Adrenal gland (tissue), 12 donors: ENCODE results near the gene PRR33. TPM values are rescaled to one million over a fixed set of nuclear protein-coding genes. Genes with fewer than 3 reads are reported as not detected.

Experiments used
- DNase-seq, 7 donors: peaks; one replicate each; pipeline ENCODE4 v3.0.0-alpha.2; 2019 to 2020
- H3K27ac ChIP-seq, 5 donors: fragments of 200-600 bp; sonication (generic) in 4 of 5; 1 replicate in 3 of 5; 2 replicates in 2 of 5; pipeline versions ENCODE4 v1.5.1 to v1.8.0; 2016 to 2020; ENCODE audit warnings: mild to moderate bottlenecking in 1 of 5
- H3K27me3 ChIP-seq: fragments of 200-600 bp; 2 replicates; pipeline ENCODE4 v1.8.0; 2021
- H3K36me3 ChIP-seq, 2 donors: fragments of 200-600 bp; replicated peaks in 1 of 2; 1 replicate in 1 of 2; 2 replicates in 1 of 2; pipeline versions ENCODE4 v1.5.1 to v1.8.0; 2018 to 2022
- H3K4me1 ChIP-seq, 2 donors: fragments of 200-600 bp; replicated peaks in 1 of 2; 1 replicate in 1 of 2; 2 replicates in 1 of 2; pipeline versions ENCODE4 v1.5.1 to v1.8.0; 2018 to 2021
- H3K4me3 ChIP-seq, 4 donors: fragments of 200-600 bp; sonication (generic) in 3 of 4; one replicate each; pipeline ENCODE4 v1.5.1; 2016 to 2018
- H3K9me3 ChIP-seq, 3 donors: fragments of 200-600 bp; sonication (generic) in 1 of 3; replicated peaks in 1 of 3; 1 replicate in 2 of 3; 2 replicates in 1 of 3; pipeline versions ENCODE4 v1.5.1 to v1.8.0; 2016 to 2021
- CTCF ChIP-seq, 6 experiments: fragments of 450-650 bp in 4 of 6; fragments of 200-600 bp in 2 of 6; sonication (generic) in 1 of 6; IDR thresholded peaks; 1 replicate in 5 of 6; 2 replicates in 1 of 6; pipeline versions ENCODE4 v1.5.1 to v1.8.0; 2016 to 2021; ENCODE audit warnings: antibody characterized with exemption in 6 of 6, mild to moderate bottlenecking in 2 of 6, moderate library complexity in 1 of 6
- POLR2A ChIP-seq, 2 donors: fragments of 450-650 bp; IDR thresholded peaks; one replicate each; pipeline ENCODE4 v1.6.1; 2017; ENCODE audit warnings: antibody characterized with exemption in 2 of 2, mild to moderate bottlenecking in 2 of 2, moderate library complexity in 1 of 2
- WGBS, 4 donors: extraction: QIAGEN DNeasy Blood & Tissue Kit in 2 of 4; methylation state at CpG; one replicate each; pipeline versions ENCODE4 v1.1.5 to v1.1.7; 2013 to 2017; 5-methylcytosine and 5-hydroxymethylcytosine counted together
- intact Hi-C, 2 donors: fragments of 100-400 bp; cut with DNase I; formaldehyde crosslinking; loops; one replicate each; pipeline versions ENCODE4 v1.14.1 to v1.15.0; 2022 to 2023
- polyA plus RNA-seq, 3 donors: library from polyadenylated mRNA; stranded (reverse); fragments of 200-250 nt in 2 of 3; fragments of 350-450 nt in 1 of 3; fragmentation: Illumina TruSeq in 1 of 3; extraction: RNeasy Lipid Tissue Mini Kit (QIAGEN cat#74804) in 1 of 3; gene quantifications; one replicate each; pipeline ENCODE4 v1.2.3, GENCODE V29; 2013 to 2014
- total RNA-seq, 9 donors: library from RNA; depleted of rRNA in 4 of 9; stranded (reverse); fragments of >200 nt in 4 of 9; fragments of 120-200 nt in 1 of 9; fragmentation: NEBNext Ultra II Directional in 1 of 9; extraction: Animal tissue kit (Norgen Biotek cat#: 25700) in 1 of 9; gene quantifications; one replicate each; pipeline versions ENCODE4 v1.1.0 to v1.2.4, GENCODE V29; 2013 to 2023
- donor health status: healthy with polysubstance abuse.
- donor health status: Bipolar disorder and iron deficiency.
- donor health status: DM: yes; HTN: yes; CAD: no.
- donor health status: DM: no; HTN: no; CAD: no.
- donor health status: DM: no; HTN: no; CAD: no.
- donor health status: DM: yes; HTN: yes; CAD: no.

Gene PRR33
- total and polyA plus RNA-seq, 12 donors = 0.07 to 2.3 (median 0.25) TPM; not detected in 6

GRCh38 chr11:1896923-1897322 lies 5.2 kb upstream of the PRR33 start:
- no peak for DNase-seq
- no peaks in the 10 kb centered on the region for H3K36me3 ChIP-seq
- WGBS, 4 donors = 67 to 83% (median 73%) methylated on average over 12 of the region's 12 CpGs
- H3K4me1 ChIP-seq = no peaks in the 10 kb centered on the region
- H3K9me3 ChIP-seq = no peaks in the 10 kb centered on the region
- H3K27me3 ChIP-seq = no peaks in the 10 kb centered on the region
- H3K4me3 ChIP-seq = no peak overlapping the region
- TF ChIP-seq CTCF (IDR thresholded peaks at IDR 0.05) = no peak
- TF ChIP-seq POLR2A (IDR thresholded peaks at IDR 0.05) = no peak
- intact Hi-C loops = loop anchor here (5.0 to 10.0 kb wide), 2 partner anchors 45 to 48 kb away; partner anchors contain the start of gene MRPL23 (in 1 of the 2)
- no peak overlapping the region for H3K27ac ChIP-seq

GRCh38 chr11:1896468-1896867 lies 4.8 kb upstream of the PRR33 start:
- H3K4me3 ChIP-seq = no peak overlapping the region
- TF ChIP-seq CTCF (IDR thresholded peaks at IDR 0.05) = no peak
- no peak for TF ChIP-seq POLR2A (IDR thresholded peaks at IDR 0.05)
- no peak overlapping the region for H3K27ac ChIP-seq
- no peaks in the 10 kb centered on the region for H3K36me3 ChIP-seq
- no peak for DNase-seq
- H3K4me1 ChIP-seq = no peaks in the 10 kb centered on the region
- WGBS, 4 donors = 63 to 72% (median 66%) methylated on average over 10 of the region's 10 CpGs
- no peaks in the 10 kb centered on the region for H3K27me3 ChIP-seq
- no peaks in the 10 kb centered on the region for H3K9me3 ChIP-seq
- intact Hi-C loops = loop anchor here (5.0 to 10.0 kb wide), 2 partner anchors 46 to 48 kb away; partner anchors contain the start of gene MRPL23 (in 1 of the 2)

- Histone ChIP-seq H3K9me3 (no peaks in the 10 kb centered on the region), H3K27ac (no peak overlapping the region), H3K27me3 (no peaks in the 10 kb centered on the region), H3K4me1 (no peaks in the 10 kb centered on the region), H3K36me3 (no peaks in the 10 kb centered on the region), H3K4me3 (no peak overlapping the region)
- intact Hi-C loops = loop anchor here (5.0 to 10.0 kb wide), 2 partner anchors 48 to 50 kb away; partner anchors contain the start of gene MRPL23 (in 1 of the 2)
- no peak for DNase-seq
- WGBS, 4 donors = 82 to 94% (median 90%) methylated on average over 11 of the region's 11 CpGs
- TF ChIP-seq CTCF (IDR thresholded peaks at IDR 0.05) (no peak), POLR2A (IDR thresholded peaks at IDR 0.05) (no peak)
These were observed 3.1 kb upstream of the PRR33 start for GRCh38 chr11:1894759-1895158.

- 77 to 81% (median 78%) methylated on average over 3 to 5 of the region's 5 CpGs for WGBS, 4 donors
- TF ChIP-seq POLR2A (IDR thresholded peaks at IDR 0.05) = no peak
- no peak for TF ChIP-seq CTCF (IDR thresholded peaks at IDR 0.05)
- Histone ChIP-seq H3K36me3 (peaks cover 0 to 2% of the 10 kb centered on the region in 2 donors), H3K4me1 (no peaks in the 10 kb centered on the region), H3K4me3 (no peak overlapping the region), H3K9me3 (no peaks in the 10 kb centered on the region), H3K27me3 (no peaks in the 10 kb centered on the region), H3K27ac (no peak overlapping the region)
- no peak for DNase-seq
- intact Hi-C loops = loop anchor here (1.0 to 10.0 kb wide), 2 partner anchors 23 to 51 kb away; partner anchors contain the start of gene MRPL23 (in 1 of the 2)
These were observed 2.1 kb upstream of the PRR33 start for GRCh38 chr11:1893581-1894359.
